ENCODE measurements around the gene FRK.

DNA sequence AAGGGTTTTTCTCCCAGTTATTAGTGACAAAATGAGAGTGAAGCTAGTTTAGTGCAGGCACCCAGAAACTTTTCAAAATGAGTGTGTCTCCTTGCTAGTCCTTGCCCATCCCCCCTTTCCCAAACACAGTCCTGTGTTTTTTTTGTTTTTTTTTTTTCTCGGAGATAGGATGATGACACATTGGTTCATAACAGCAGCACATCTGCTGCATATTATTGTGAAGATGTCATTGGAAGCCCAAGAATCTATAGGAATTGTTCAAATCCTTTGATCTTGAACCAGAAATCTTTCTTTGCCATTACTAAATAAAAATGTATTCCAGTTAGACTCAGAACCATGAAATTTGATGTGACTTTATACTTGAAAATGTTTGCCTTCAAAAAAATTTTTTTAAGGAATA, 162.4 kb downstream of the FRK start:
- TF ChIP-seq CTCF (IDR thresholded peaks at IDR 0.05): no peak
- no peak for TF ChIP-seq EZH2 (IDR thresholded peaks at IDR 0.05)
- no peak for TF ChIP-seq EZH2phosphoT487 (IDR thresholded peaks at IDR 0.05)

All from neural progenitor cell (in vitro differentiated cells).